ENCODE data around the gene DHX32. TPM values are rescaled to one million over a fixed set of nuclear protein-coding genes. Genes with fewer than 3 reads are reported as not detected.

The DHX32 gene
- total RNA-seq, 2 donors from 2014 or later, result 25.2 to 35.6 TPM

- intact Hi-C loops (cut with DNase I), result no loop called here
- whole genome bisulfite sequencing, 2 donors, result 91 to 94% methylated on average over 12 to 14 of the region's 17 CpGs
- Histone ChIP-seq H3K36me3 (replicated peaks in 1 of 2; ENCODE audit: insufficient read depth in 1 of 2, low read depth in 2 of 2) (peaks cover 0 to 4% of the 10 kb centered on the region in 2 donors), H3K27ac (no peak overlapping the region), H3K9me3 (no peaks in the 10 kb centered on the region), H3K4me1 (no peaks in the 10 kb centered on the region), H3K4me3 (no peak overlapping the region), H3K27me3 (no peaks in the 10 kb centered on the region)
- DNase-seq, result no peak
- ATAC-seq, result no peak
- TF ChIP-seq POLR2A (IDR thresholded peaks at IDR 0.05) (no peak), CTCF (IDR thresholded peaks at IDR 0.05) (no peak)
Observed at GRCh38 chr10:125788156-125789034, 92.7 kb downstream of the DHX32 start.

MicroRNAs within 50 kb of the gene (microRNA counts, 767-probe panel; counts per million panel counts)
- microRNA hsa-miR-4484, result 0 to 736 counts per million in 2 donors

Small RNAs within 50 kb of the gene (microRNA-seq; reads per million reads assigned to microRNA genes)
- 0 reads per million in 2 donors for gene MIR4484 (ENCODE audit: borderline number of aligned reads in 2 of 2, borderline replicate concordance in 2 of 2)

Small RNAs within 50 kb of the gene (small RNA-seq; reads per million reads assigned to genes)
- gene MIR4484 (not detected), gene RF00017 (not detected), gene RNU2-42P (not detected)

Other genes starting within 250 kb of the DHX32 start
- not detected for gene TEX36, start 198.1 kb downstream of the DHX32 start, total RNA-seq
- gene EDRF1, start 161.6 kb downstream of the DHX32 start, total RNA-seq, result 10 to 100 TPM; 22.4 to 29.8 TPM
- gene MMP21, start 105.5 kb downstream of the DHX32 start, total RNA-seq, result not detected
- gene UROS, start 58.0 kb downstream of the DHX32 start, total RNA-seq, result 10 to 100 TPM; 15.8 to 31.4 TPM
- 10 to 100 TPM; 16.2 to 31.4 TPM for gene BCCIP, start 57.7 kb downstream of the DHX32 start, total RNA-seq
- gene FANK1, start 15.3 kb upstream of the DHX32 start, total RNA-seq, result 1 to 10 TPM; 1.0 to 7.3 TPM